Activated CD8-positive, alpha-beta memory T cell treated with anti-CD3 and anti-CD28 coated beads, Interleukin-2, amount 50 U/mL, for 24 hours (primary cell): ENCODE results near the gene MIEN1.
"Not testable (repeated sequence)": the region's sequence is repeated elsewhere in the genome, so short reads cannot be mapped to it uniquely, and the experiment has no call there.

Experiments
- DNase-seq: peaks from one replicate; pipeline ENCODE4 v3.0.0-alpha.2; 2020; ENCODE audit errors: extremely low read depth

The MIEN1 gene

GRCh38 chr17:39739885-39740356 lies 9.6 kb upstream of the MIEN1 start:
- no peak for DNase-seq

- no peak for DNase-seq
Observed at GRCh38 chr17:39738983-39739884, 8.9 kb upstream of the MIEN1 start.

GRCh38 chr17:39738568-39738901 lies 8.2 kb upstream of the MIEN1 start:
- peak; percentile 30 for DNase-seq

DNA sequence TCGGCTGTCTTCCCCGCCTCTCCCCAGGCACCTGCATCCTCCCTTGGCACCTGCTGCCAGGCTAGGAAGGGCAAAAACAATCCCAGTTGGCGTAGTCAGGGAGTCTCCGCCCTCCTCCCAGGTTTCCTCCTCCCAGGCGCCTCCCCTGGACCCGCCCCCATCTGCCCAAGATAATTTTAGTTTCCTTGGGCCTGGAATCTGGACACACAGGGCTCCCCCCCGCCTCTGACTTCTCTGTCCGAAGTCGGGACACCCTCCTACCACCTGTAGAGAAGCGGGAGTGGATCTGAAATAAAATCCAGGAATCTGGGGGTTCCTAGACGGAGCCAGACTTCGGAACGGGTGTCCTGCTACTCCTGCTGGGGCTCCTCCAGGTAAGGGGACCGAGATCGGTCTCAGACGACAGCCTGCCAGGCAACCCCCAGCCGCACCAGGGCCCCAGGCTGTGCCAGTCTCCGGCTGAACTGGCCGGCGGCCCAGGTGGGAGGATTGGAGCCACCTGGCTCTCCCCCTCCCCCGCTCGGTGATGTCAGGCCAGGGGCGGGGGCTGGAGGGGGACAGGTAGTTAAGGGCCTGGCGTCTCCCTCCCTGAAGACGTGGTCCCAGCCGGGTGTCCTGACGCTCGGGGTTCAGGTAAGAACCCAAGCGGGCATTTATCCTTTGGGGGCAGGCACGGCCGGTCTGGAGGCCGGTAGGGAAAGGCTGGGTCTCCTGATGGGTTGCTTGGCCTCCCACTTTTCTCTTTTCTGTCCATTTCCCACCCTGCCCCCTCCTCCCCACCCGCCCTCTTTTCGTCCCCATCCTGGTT lies 7.6 kb upstream of the MIEN1 start, which contains the start of gene GRB7:
TSS of gene GRB7 (plus strand) at position 179 of the 808 bp plus-strand sequence. CDS start 4,364 bp downstream, outside the sequence.
- no peak for DNase-seq

DNA sequence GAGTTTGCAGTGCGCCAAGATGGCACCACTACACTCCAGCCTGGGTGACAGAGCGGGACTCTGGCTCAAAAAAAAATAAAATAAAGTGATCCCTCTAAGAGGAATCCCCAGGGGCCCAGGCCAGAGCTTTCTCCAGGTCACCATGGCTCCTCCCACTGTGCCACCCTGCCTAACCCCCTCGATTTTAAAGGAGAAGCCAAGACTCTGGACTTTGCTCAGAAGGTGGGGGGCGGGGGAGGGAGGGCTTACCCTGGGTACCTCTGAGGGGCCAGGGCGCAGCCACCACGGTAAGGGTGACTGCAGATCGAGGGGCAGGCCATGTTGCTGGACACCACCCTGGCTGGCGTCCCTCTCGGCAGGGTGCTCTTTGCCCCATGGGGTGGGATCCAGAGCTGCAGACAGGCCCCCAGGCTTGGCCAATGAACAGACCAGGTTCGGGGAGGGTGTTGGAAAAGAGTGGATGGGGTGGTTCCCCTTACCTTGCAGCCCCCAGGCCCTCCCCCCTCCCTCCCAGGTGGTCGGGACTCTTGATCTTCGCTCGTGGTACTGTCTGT lies 7.0 kb upstream of the MIEN1 start:
- DNase-seq = no peak

DNA sequence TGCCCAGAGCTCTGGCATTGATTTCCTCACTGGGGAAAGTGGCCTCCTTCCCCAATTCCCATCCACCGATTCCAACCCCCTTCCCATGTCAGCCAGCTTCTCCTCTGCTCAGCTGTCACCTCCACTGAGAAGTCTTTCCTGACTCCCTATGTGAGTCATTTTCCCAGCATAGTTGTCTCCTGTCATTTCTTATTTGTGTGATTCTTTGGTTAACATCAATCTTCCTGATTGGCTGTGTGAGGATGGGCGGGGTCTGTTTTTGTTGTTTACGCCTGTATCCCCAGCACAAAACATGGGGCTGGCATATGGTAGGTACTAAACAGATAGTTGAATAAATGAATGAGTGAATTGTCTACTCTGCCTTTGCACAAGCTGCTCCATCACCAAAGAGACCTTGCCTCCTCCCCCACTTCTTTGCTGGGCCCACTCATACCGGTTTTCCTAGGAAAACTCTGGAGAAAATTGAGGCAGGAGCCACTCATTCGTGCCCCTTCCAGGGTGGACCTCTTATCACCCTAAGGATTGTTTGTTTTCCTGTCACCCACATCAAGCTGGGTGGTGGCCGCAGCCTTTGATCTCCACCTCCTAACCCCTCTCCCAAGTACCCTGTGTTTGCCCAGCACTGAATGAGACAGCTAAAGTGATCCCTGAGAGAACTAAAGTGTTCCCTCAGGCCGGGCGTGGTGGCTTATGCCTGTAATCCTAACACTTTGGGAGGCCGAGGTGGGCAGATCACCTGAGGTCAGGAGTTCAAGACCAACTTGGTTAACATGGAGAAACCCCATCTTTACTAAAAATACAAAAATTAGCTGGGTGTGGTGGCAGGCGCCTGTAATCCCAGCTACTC lies 6.2 kb upstream of the MIEN1 start:
- no peak for DNase-seq

- no peak for DNase-seq
Observed at GRCh38 chr17:39735882-39736281, 5.5 kb upstream of the MIEN1 start.

DNA sequence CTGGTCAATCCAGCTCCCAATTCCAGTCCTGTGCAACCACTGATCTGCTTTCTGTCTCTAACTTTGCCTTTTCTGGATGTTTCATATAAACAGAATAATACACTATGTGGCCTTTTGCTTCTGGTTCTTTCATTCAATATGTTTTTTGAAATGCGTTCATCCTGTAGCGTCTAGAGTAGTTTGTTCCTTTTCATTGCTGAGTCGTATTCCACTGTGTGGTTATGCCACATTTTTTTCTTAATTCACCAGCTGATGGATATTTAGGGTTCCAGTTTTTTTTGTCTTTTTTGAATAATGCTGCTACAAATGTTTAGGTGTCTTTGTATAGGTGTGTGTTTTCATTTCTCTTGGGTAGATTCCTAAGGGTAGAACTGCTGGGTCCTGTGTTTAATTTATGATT lies 2.3 kb upstream of the MIEN1 start:
- no peak for DNase-seq

DNA sequence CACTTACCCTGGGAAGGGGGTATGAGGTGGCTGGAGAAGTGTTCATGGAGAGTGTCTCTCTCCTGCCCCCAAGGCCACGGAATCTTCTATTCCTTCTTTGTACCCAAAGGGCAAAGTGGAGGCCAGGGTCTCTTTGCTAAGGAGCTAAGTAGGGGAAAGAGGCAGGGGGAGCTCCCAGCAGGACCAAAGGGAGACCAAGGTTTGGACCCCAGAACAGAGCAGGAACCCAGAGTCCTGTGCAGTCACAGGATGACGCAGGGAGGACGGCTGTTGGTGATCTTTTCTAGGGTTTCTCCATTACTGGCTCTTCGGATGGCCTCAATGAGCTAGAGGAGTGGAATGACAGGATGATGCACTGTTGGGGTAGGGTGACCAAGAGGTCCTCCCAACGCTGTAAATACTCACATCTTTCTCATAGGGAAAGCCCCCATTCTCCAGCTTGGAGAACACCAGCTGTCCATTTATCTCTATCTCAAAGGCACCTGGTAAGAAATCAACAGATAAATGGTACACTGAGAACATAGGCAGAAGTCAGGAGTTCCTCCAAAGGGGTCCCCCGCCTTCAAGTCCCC lies 966 bp downstream of the MIEN1 start:
- no peak for DNase-seq

DNA sequence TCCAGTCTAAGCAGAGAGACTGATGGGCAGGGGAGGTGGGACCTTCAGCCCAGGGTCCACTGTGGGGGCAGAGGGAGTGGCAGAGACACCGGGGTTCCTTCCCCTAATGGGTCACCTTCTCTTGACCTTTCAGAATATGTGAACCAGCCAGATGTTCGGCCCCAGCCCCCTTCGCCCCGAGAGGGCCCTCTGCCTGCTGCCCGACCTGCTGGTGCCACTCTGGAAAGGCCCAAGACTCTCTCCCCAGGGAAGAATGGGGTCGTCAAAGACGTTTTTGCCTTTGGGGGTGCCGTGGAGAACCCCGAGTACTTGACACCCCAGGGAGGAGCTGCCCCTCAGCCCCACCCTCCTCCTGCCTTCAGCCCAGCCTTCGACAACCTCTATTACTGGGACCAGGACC lies 2.8 kb downstream of the MIEN1 start:
- DNase-seq = no peak

DNA sequence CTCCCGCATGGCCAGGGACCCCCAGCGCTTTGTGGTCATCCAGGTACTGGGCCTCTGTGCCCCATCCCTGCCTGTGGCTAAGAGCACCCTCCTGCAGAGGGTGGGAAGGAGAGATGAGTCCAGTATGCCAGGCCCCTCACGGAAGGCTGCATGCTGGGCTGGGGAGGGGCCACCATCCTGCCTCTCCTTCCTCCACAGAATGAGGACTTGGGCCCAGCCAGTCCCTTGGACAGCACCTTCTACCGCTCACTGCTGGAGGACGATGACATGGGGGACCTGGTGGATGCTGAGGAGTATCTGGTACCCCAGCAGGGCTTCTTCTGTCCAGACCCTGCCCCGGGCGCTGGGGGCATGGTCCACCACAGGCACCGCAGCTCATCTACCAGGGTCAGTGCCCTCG lies 3.7 kb downstream of the MIEN1 start:
- DNase-seq = no peak

DNA sequence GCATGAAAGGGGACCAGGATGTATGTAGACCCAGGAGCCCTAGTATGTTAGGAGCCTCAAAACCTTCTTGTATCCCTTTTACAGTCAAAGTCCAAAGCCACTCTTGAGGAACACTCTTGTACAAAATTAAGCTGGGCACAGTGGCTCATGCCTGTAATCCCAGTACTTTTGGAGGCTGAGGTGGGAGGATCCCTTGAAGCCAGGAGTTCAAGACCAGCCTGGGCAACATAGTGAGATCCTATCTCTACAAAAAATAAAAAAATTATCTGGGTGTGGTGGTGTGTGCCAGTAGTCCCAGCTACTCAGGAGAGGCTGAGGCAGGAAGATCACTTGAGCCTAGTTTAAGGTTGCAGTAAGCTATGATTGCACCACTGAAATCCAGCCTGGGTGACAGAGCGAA lies 4.4 kb downstream of the MIEN1 start:
- not testable (repeated sequence) for DNase-seq

DNA sequence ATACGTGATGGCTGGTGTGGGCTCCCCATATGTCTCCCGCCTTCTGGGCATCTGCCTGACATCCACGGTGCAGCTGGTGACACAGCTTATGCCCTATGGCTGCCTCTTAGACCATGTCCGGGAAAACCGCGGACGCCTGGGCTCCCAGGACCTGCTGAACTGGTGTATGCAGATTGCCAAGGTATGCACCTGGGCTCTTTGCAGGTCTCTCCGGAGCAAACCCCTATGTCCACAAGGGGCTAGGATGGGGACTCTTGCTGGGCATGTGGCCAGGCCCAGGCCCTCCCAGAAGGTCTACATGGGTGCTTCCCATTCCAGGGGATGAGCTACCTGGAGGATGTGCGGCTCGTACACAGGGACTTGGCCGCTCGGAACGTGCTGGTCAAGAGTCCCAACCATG lies 5.6 kb downstream of the MIEN1 start:
- DNase-seq = no peak

GRCh38 chr17:39722965-39723848 lies 7.1 kb downstream of the MIEN1 start:
- no peak for DNase-seq

DNA sequence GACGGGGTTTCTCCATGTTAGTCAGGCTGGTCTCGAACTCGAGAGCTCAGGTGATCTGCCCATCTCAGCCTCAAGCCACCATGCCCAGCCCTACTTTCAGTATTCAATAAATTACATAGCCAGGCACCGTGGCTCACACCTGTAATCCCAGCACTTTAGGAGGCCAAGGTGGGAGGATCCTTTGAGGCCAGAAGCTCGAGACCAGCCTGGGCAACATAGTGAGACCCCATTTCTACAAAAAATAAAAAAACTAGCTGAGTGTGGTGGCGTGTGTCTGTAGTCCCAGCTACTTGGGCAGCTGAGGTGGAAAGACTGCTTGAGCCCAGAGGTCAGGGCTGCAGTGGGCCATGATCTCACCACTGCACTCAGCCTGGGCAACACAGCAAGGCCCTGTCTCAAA lies 8.2 kb downstream of the MIEN1 start:
- no peak for DNase-seq

DNA sequence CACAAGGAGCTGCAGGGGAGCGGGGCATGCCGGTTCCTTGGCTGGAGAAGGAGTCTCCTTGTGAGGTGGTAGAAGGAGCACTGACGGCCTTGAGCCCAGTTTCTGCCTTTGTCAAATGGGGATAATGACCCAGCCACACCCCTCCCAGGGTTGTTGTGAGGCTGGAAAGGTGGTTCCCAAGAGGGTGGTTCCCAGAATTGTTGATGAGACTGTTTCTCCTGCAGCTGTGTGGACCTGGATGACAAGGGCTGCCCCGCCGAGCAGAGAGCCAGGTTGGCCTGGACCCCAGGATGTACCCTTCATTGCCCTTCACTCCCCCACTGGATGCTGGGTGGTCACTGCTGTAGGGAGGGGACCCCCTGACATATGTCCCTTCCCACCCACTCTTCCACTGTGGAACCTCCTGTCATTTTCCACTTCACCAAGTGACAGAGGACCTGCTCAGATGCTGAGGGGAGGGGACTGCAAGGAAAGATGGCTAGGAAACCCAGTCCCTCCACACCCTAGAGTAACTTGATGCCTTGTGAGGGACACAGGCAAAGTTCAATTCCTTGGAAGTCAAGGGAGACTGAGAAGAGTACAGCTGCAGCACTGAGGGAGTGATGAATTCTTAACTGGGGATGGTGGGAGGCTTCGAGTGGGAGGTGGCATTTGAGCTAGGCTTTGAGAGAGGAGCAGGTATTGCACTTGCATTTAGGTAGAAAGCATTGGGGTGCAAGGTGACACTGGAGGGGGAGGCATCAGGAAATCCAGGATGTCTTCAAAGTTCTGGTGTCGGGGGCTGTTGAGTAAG lies 10.6 kb downstream of the MIEN1 start:
- DNase-seq = no peak

GRCh38 chr17:39717660-39718059 lies 12.7 kb downstream of the MIEN1 start:
- no peak for DNase-seq

DNA sequence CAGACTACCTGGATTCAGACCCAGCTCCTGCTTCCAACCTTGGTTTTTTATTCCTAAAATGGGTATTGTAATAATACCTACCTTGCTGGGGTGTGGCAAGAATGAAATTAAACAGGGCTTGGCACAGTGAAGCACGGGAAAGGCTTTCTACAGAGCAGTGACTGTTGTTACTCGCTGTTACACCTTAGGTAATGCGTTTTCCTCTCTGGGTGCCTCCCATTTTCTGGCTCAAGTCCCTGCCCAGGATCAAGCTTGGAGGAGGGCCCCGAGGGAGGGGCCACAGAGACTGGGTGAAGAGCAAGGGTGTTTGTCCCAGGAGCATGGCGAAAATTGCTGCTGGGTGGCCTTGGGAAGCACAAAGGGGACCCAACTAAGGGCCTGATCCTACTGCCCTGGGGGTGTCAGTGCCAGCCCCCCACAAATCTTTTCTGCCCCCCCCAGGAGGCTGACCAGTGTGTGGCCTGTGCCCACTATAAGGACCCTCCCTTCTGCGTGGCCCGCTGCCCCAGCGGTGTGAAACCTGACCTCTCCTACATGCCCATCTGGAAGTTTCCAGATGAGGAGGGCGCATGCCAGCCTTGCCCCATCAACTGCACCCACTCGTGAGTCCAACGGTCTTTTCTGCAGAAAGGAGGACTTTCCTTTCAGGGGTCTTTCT lies 13.3 kb downstream of the MIEN1 start:
- no peak for DNase-seq
